Keratinocyte (primary cell): ENCODE results near the gene GPR33. TPM values are rescaled to one million over a fixed set of nuclear protein-coding genes. Genes with fewer than 3 reads are reported as not detected.

ENCODE experiments used
- polyA plus RNA-seq, 5 experiments: library from polyadenylated mRNA; depleted of rRNA in 3 of 5; stranded (reverse) in 3 of 5; stranded (forward) in 1 of 5; unstranded in 1 of 5; fragments of >200 nt; gene quantifications; 1 replicate in 1 of 5; 2 replicates in 3 of 5; 3 replicates in 1 of 5; pipeline versions ENCODE4 v1.2.1 to v1.2.3, GENCODE V29; 2011 to 2012; ENCODE audit warnings: missing spikeins in 2 of 5, low read depth in 1 of 5, low replicate concordance in 1 of 5

GPR33 gene
- polyA plus RNA-seq, 1 donor (not counting 4 experiments of a cell fraction or from before 2014, with no cell fraction given) = not detected

Other genes with a start within 250 kb of the GPR33 start
- gene HEATR5A, start 67.5 kb downstream of the GPR33 start, polyA plus RNA-seq = 12.7 to 16.7 TPM (median 15.1 TPM) in 3 replicates
- 13.1 to 26.2 TPM (median 22.3 TPM) in 3 replicates for gene DTD2, start 30.5 kb downstream of the GPR33 start, polyA plus RNA-seq
- 10.7 to 18.8 TPM (median 11.1 TPM) in 3 replicates for gene NUBPL, start 73.4 kb upstream of the GPR33 start, polyA plus RNA-seq